ENCODE measurements around the gene SPIRE2. TPM values are rescaled to one million over a fixed set of nuclear protein-coding genes. Genes with fewer than 3 reads are reported as not detected.

Gene SPIRE2
- total and polyA plus RNA-seq, 11 donors, result 0.31 to 2.3 (median 1.3) TPM

DNA sequence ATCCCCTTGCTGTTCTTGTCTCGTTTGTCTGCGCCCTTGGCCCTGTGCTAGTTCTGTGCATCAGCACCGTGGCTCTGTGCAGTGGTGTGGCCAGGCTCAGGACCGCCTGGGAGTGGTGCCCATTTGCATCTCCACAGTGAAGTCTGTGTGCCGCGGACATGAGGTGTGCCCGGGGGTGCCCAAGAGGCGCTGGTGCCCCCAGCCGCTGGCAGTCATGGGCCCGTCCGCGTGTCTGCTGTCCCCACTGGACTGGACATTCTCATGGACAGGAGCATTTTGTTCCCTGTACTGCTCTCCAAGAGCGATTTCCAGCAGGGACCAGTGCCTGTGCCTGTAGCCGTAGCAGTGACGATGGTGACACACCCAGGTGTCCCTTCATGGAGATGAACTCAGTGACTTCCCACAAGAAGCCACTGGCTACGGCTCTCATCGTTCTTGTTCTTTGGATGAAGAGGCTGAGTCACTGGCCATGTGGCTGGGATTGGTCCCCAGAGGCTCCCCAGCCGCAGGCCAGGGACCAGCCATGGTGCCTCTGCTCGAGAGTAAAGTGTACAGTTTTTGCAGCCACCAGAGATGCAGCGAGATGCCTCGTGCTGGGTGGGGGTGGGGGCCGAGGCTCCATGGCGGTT is 77.3 kb downstream of the SPIRE2 start:
- DNase-seq (no peak), ATAC-seq (no peak)
- Histone ChIP-seq H3K36me3 (peaks cover 0 to 71% (median 64%) of the 10 kb centered on the region in 9 donors), H3K9me3 (no peaks in the 10 kb centered on the region), H3K4me3 (no peak overlapping the region), H3K27ac (no peak overlapping the region), H3K27me3 (no peaks in the 10 kb centered on the region), H3K4me1 (peaks cover 0 to 12% (median 8%) of the 10 kb centered on the region in 12 donors)
- no peak for TF ChIP-seq POLR2A (IDR thresholded peaks at IDR 0.05)
- TF ChIP-seq, protein P1, sequence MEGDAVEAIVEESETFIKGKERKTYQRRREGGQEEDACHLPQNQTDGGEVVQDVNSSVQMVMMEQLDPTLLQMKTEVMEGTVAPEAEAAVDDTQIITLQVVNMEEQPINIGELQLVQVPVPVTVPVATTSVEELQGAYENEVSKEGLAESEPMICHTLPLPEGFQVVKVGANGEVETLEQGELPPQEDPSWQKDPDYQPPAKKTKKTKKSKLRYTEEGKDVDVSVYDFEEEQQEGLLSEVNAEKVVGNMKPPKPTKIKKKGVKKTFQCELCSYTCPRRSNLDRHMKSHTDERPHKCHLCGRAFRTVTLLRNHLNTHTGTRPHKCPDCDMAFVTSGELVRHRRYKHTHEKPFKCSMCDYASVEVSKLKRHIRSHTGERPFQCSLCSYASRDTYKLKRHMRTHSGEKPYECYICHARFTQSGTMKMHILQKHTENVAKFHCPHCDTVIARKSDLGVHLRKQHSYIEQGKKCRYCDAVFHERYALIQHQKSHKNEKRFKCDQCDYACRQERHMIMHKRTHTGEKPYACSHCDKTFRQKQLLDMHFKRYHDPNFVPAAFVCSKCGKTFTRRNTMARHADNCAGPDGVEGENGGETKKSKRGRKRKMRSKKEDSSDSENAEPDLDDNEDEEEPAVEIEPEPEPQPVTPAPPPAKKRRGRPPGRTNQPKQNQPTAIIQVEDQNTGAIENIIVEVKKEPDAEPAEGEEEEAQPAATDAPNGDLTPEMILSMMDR (IDR thresholded peaks at IDR 0.05), result no peak
- intact Hi-C loops (cut with DNase I), result no loop called here
- WGBS, 4 donors, result 77 to 92% (median 91%) methylated on average over 8 to 23 of the region's 23 CpGs

DNA sequence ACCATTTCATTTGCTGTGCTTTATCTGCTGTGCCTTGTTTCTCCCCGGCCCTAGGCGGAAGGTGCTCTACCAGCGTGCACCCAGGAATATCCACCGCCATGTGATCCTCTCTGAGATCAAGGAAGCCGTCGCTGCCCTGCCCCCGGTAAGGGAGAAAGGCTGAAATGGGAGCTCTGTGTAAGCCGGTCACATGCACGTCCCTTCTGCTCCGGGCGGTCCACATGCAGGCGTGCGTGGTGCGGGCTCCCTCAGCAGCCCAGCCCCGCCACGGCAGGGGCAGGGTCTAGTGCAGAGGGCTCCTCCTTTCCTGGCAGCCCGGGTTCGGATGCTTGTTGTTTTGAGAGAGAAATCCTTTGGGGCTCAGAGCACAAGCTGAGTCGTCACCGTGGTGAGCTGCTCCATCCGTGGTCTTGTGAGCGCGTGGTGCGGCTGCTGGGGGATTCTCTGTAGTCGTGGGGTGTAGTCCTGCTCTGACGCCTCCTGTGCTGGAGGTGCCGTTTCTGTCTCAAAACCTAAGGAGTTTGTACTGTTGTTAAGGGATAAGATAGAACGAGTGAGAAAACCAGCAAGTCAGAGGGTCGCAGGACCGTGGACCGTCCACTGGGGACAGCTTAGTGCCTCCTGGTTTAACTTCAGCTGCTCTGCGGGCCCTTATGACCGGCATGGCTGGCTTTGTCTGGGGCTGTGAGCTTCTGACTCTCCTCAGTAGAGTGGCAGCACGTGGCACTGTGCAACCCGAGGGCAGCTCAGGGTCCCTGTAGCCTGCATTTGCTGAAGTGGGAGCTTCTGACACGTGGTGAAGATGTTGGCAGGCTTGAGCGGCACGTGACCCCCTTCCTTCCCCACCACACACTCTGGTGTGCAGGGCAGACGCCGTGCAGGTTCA is 78.1 kb downstream of the SPIRE2 start:
- Histone ChIP-seq H3K4me3 (no peak overlapping the region), H3K36me3 (peaks cover 0 to 73% (median 65%) of the 10 kb centered on the region in 9 donors), H3K27me3 (no peaks in the 10 kb centered on the region), H3K27ac (no peak overlapping the region), H3K4me1 (peaks cover 0 to 12% (median 8%) of the 10 kb centered on the region in 12 donors), H3K9me3 (no peaks in the 10 kb centered on the region)
- no peak for ATAC-seq
- WGBS, 4 donors, result 94 to 97% (median 95%) methylated on average over 33 to 40 of the region's 40 CpGs
- TF ChIP-seq POLR2A (IDR thresholded peaks at IDR 0.05), result no peak
- TF ChIP-seq, protein P1 (IDR thresholded peaks at IDR 0.05), result no peak
- intact Hi-C loops (cut with DNase I), result no loop called here
- DNase-seq, result no peak

DNA sequence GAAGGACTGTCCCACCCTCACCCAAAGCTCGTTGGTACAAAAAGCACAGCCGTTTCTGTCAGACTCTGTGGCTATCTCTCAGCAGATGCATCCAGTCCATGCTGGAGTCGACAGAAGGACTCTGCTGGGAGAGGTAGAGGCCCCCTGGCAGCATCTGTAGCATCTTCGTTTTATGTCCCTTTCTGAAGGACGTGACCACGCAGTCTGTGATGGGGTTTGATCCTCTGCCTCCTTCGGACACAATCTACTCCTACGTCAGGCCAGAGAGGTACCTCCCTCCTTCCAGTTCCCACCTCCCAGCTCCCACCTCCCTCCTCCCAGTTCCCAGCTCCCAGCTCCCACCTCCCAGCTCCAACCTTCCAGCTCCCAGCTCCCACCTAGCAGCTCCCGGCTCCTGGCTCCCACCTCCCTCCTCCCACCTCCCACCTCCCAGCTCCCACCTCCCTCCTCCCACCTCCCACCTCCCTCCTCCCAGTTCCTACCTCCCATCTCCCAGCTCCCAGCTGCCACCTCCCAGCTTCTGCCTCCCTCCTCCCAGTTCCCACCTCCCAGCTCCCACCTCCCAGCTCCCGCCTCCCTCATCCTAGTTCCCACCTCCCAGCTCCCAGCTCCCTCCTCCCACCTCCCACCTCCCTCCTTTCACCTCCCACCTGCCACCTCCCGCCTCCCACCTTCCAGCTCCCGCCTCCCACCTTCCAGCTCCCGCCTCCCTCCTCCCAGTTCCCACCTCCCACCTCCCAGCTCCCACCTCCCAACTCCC is 79.0 kb downstream of the SPIRE2 start:
- Histone ChIP-seq H3K27ac (no peak overlapping the region), H3K36me3 (peaks cover 0 to 76% (median 71%) of the 10 kb centered on the region in 9 donors), H3K4me1 (peaks cover 0 to 12% (median 8%) of the 10 kb centered on the region in 12 donors), H3K4me3 (no peak overlapping the region), H3K27me3 (no peaks in the 10 kb centered on the region), H3K9me3 (no peaks in the 10 kb centered on the region)
- intact Hi-C loops (cut with DNase I), result no loop called here
- ATAC-seq (no peak), DNase-seq (no peak)
- 94 to 99% (median 97%) methylated on average over 13 of the region's 13 CpGs for WGBS, 4 donors
- no peak for TF ChIP-seq POLR2A (IDR thresholded peaks at IDR 0.05)
- TF ChIP-seq, protein P1 (IDR thresholded peaks at IDR 0.05), result no peak
